SK-N-MC (cell line): ENCODE data around the gene OPCML.

Source experiments
- DNase-seq: peaks from one replicate; pipeline ENCODE4 v3.0.0-alpha.2; 2011; ENCODE audit warnings: low read depth, low spot score
- H3K27ac ChIP-seq: fragments of 200-600 bp; sonication (generic); 2 replicates; pipeline ENCODE4 v1.5.1; 2016; ENCODE audit warnings: mixed run types
- H3K36me3 ChIP-seq: fragments of 200-600 bp; sonication (generic); 2 replicates; pipeline ENCODE4 v1.6.1; 2017; ENCODE audit warnings: antibody characterized with exemption, low read length, mixed read lengths; ENCODE audit not compliant: insufficient read depth
- H3K4me3 ChIP-seq: fragments of 200-600 bp; sonication (generic); 2 replicates; pipeline ENCODE4 v1.5.1; 2016
- H3K9ac ChIP-seq: fragments of 200-600 bp; sonication (generic); 2 replicates; pipeline ENCODE4 v1.8.0; 2017; ENCODE audit warnings: mixed run types, mixed read lengths; ENCODE audit not compliant: insufficient read length
- H3K9me3 ChIP-seq: fragments of 200-600 bp; sonication (generic); 2 replicates; pipeline ENCODE4 v1.6.1; 2017; ENCODE audit warnings: low read depth, mild to moderate bottlenecking, antibody characterized with exemption, low read length, moderate library complexity, mixed read lengths
- EZH2 ChIP-seq: fragments of 200-600 bp; sonication (generic); IDR thresholded peaks from one replicate; pipeline ENCODE4 v1.6.1; 2017; ENCODE audit warnings: antibody characterized with exemption
- FOXP2 ChIP-seq: optimal IDR thresholded peaks from 2 replicates; pipeline ENCODE3; 2011; ENCODE audit warnings: mild to moderate bottlenecking, moderate library complexity; ENCODE audit not compliant: insufficient read depth; ENCODE audit errors: extremely low read length, control extremely low read depth
- POLR2AphosphoS5 ChIP-seq: IDR thresholded peaks from 2 replicates; pipeline ENCODE4 v1.6.1; 2012; ENCODE audit warnings: mild to moderate bottlenecking, low read depth, low read length, borderline replicate concordance

Gene OPCML

GRCh38 chr11:133235381-133235780, 296.9 kb downstream of the OPCML start:
- no peak overlapping the region for H3K9ac ChIP-seq
- DNase-seq, result no peak
- no peak overlapping the region for H3K4me3 ChIP-seq
- H3K9me3 ChIP-seq, result no peaks in the 10 kb centered on the region
- no peaks in the 10 kb centered on the region for H3K36me3 ChIP-seq
- TF ChIP-seq FOXP2 (no peak), POLR2AphosphoS5 (no peak), EZH2 (no peak)
- no peak overlapping the region for H3K27ac ChIP-seq

GRCh38 chr11:133234883-133235282, 297.4 kb downstream of the OPCML start:
- DNase-seq, result no peak
- Histone ChIP-seq H3K9ac (no peak overlapping the region), H3K36me3 (no peaks in the 10 kb centered on the region), H3K9me3 (no peaks in the 10 kb centered on the region), H3K4me3 (no peak overlapping the region), H3K27ac (no peak overlapping the region)
- no peak for TF ChIP-seq FOXP2
- TF ChIP-seq EZH2, result no peak
- TF ChIP-seq POLR2AphosphoS5, result no peak

- Histone ChIP-seq H3K9me3 (no peaks in the 10 kb centered on the region), H3K36me3 (no peaks in the 10 kb centered on the region), H3K4me3 (no peak overlapping the region), H3K27ac (no peak overlapping the region), H3K9ac (no peak overlapping the region)
- TF ChIP-seq FOXP2 (no peak), POLR2AphosphoS5 (no peak)
- no peak for DNase-seq
These were observed 299.6 kb downstream of the OPCML start for GRCh38 chr11:133232665-133233064.

GRCh38 chr11:133230431-133230830, 301.9 kb downstream of the OPCML start:
- H3K27ac ChIP-seq, result no peak overlapping the region
- TF ChIP-seq FOXP2 (no peak), POLR2AphosphoS5 (no peak), EZH2 (no peak)
- no peak overlapping the region for H3K4me3 ChIP-seq
- H3K36me3 ChIP-seq, result no peaks in the 10 kb centered on the region
- H3K9ac ChIP-seq, result no peak overlapping the region
- no peak for DNase-seq
- H3K9me3 ChIP-seq, result no peaks in the 10 kb centered on the region

- H3K9ac ChIP-seq, result no peak overlapping the region
- no peak for DNase-seq
- H3K9me3 ChIP-seq, result no peaks in the 10 kb centered on the region
- no peaks in the 10 kb centered on the region for H3K36me3 ChIP-seq
- no peak overlapping the region for H3K27ac ChIP-seq
- no peak overlapping the region for H3K4me3 ChIP-seq
- no peak for TF ChIP-seq FOXP2
- no peak for TF ChIP-seq EZH2
- TF ChIP-seq POLR2AphosphoS5, result no peak
These were observed 303.6 kb downstream of the OPCML start for GRCh38 chr11:133228471-133229329.

- Histone ChIP-seq H3K27ac (no peak overlapping the region), H3K36me3 (no peaks in the 10 kb centered on the region), H3K4me3 (no peak overlapping the region), H3K9me3 (no peaks in the 10 kb centered on the region), H3K9ac (no peak overlapping the region)
- no peak for DNase-seq
- TF ChIP-seq EZH2 (no peak), FOXP2 (no peak), POLR2AphosphoS5 (no peak)
These were observed 304.6 kb downstream of the OPCML start for GRCh38 chr11:133227632-133228111.

GRCh38 chr11:133224271-133224670, 308.0 kb downstream of the OPCML start:
- no peak for DNase-seq
- TF ChIP-seq FOXP2 (no peak), POLR2AphosphoS5 (no peak), EZH2 (no peak)
- Histone ChIP-seq H3K9me3 (no peaks in the 10 kb centered on the region), H3K9ac (no peak overlapping the region), H3K4me3 (no peak overlapping the region), H3K27ac (no peak overlapping the region), H3K36me3 (no peaks in the 10 kb centered on the region)

GRCh38 chr11:133222425-133223330, 309.6 kb downstream of the OPCML start:
- no peaks in the 10 kb centered on the region for H3K36me3 ChIP-seq
- no peak overlapping the region for H3K27ac ChIP-seq
- no peak overlapping the region for H3K9ac ChIP-seq
- no peak for DNase-seq
- no peaks in the 10 kb centered on the region for H3K9me3 ChIP-seq
- TF ChIP-seq POLR2AphosphoS5, result no peak
- TF ChIP-seq FOXP2, result no peak
- TF ChIP-seq EZH2, result no peak
- H3K4me3 ChIP-seq, result no peak overlapping the region
